Stimulated activated naive CD4-positive, alpha-beta T cell treated with Interleukin-2 at 50 U/mL for 16 hours (primary cell): ENCODE results near the gene ABCG1.

Source experiments
- DNase-seq: peaks from one replicate; lab custom pipeline; 2025; lab: John Stamatoyannopoulos, UW

ABCG1 gene

GRCh38 chr21:42214081-42214750, 4.7 kb upstream of the ABCG1 start:
- DNase-seq, result no peak

GRCh38 chr21:42214921-42215320, 4.0 kb upstream of the ABCG1 start:
- no peak for DNase-seq

- no peak for DNase-seq
Measured at GRCh38 chr21:42215942-42216725, 2.8 kb upstream of the ABCG1 start.

GRCh38 chr21:42216726-42217572, 2.0 kb upstream of the ABCG1 start:
- DNase-seq, result no peak

GRCh38 chr21:42219606-42220137, 732 bp downstream of the ABCG1 start:
- peak; percentile 31 for DNase-seq

GRCh38 chr21:42220138-42220701, 1.3 kb downstream of the ABCG1 start:
- peak; percentile 56 for DNase-seq

- no peak for DNase-seq
Measured at GRCh38 chr21:42221581-42222345, 2.8 kb downstream of the ABCG1 start.

GRCh38 chr21:42222386-42222785, 3.4 kb downstream of the ABCG1 start:
- DNase-seq, result no peak

GRCh38 chr21:42222821-42223390, 4.0 kb downstream of the ABCG1 start:
- DNase-seq, result no peak

- DNase-seq, result no peak
Measured at GRCh38 chr21:42223826-42224575, 5.1 kb downstream of the ABCG1 start.

- no peak for DNase-seq
Measured at GRCh38 chr21:42225042-42225441, 6.1 kb downstream of the ABCG1 start.

- no peak for DNase-seq
Measured at GRCh38 chr21:42225571-42226155, 6.7 kb downstream of the ABCG1 start.

GRCh38 chr21:42226626-42227025, 7.7 kb downstream of the ABCG1 start:
- DNase-seq, result no peak

GRCh38 chr21:42227909-42228708, 9.2 kb downstream of the ABCG1 start:
- peak; percentile 86 for DNase-seq

GRCh38 chr21:42228709-42229220, 9.8 kb downstream of the ABCG1 start:
- DNase-seq, result no peak

- DNase-seq, result no peak
Measured at GRCh38 chr21:42229676-42230075, 10.7 kb downstream of the ABCG1 start.

GRCh38 chr21:42230178-42230577, 11.2 kb downstream of the ABCG1 start:
- no peak for DNase-seq

- no peak for DNase-seq
Measured at GRCh38 chr21:42230636-42231035, 11.7 kb downstream of the ABCG1 start.

- no peak for DNase-seq
Measured at GRCh38 chr21:42231756-42232155, 12.8 kb downstream of the ABCG1 start.
